NCI-H1417 treated with DMSO at 0.1 percent for 48 hours (cell line): ENCODE data around the gene GTF2I.
"Not testable (repeated sequence)": the region's sequence is repeated elsewhere in the genome, so short reads cannot be mapped to it uniquely, and the experiment has no call there.

Experiments
- DNase-seq: peaks from one replicate; lab custom pipeline; 2025; lab: John Stamatoyannopoulos, UW

GTF2I gene

DNA sequence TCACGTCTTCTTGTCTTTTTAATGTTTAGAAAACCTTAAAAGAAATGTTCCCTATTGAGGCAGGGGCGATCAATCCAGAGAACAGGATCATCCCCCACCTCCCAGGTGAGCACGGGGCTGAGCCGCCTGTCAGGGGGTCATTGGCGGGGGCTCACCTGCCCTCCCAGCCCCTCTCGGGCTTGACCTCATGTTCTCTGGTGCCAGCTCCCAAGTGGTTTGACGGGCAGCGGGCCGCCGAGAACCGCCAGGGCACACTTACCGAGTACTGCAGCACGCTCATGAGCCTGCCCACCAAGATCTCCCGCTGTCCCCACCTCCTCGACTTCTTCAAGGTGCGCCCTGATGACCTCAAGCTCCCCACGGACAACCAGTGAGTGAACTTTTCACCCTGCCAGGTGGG lies 121.5 kb downstream of the GTF2I start:
- not testable (repeated sequence) for DNase-seq

DNA sequence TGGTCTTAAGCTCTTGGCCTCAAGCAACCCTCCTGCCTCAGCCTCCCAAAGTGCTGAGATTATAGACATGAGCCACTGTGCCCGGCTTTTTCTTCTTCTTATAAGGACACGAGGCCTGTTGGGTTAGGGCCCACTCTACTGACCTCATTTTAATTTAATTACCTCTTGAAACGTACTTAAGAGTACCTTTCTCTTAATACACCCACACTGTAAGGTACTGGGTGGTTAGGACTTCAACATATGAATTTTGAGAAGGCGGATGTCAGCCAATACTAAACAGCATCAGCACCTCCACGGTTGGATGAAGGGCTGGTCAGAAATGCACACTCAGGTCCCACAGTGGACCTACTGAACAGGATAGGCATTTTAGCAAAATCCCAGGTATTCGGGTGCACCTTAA lies 124.2 kb downstream of the GTF2I start:
- not testable (repeated sequence) for DNase-seq

DNA sequence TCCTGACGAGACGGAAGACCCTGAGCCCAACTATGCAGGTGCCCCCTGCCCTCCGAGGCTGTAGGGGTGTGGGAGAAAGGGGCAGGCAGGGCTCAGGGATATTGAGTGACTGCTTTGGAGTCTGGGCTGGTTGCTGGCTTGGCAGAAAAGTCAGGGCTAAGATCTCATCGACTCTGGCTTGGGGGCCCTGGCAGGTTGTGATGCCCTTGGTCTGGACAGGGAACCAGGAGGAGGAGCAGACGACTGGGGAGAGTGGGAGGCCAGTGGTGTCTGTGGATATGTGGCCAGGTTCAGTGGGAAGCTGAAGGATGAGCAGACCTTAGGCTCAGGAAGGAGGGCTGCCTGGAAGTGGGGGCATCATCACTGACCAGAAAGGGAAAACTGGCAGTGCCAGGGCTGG lies 126.1 kb downstream of the GTF2I start:
- not testable (repeated sequence) for DNase-seq

DNA sequence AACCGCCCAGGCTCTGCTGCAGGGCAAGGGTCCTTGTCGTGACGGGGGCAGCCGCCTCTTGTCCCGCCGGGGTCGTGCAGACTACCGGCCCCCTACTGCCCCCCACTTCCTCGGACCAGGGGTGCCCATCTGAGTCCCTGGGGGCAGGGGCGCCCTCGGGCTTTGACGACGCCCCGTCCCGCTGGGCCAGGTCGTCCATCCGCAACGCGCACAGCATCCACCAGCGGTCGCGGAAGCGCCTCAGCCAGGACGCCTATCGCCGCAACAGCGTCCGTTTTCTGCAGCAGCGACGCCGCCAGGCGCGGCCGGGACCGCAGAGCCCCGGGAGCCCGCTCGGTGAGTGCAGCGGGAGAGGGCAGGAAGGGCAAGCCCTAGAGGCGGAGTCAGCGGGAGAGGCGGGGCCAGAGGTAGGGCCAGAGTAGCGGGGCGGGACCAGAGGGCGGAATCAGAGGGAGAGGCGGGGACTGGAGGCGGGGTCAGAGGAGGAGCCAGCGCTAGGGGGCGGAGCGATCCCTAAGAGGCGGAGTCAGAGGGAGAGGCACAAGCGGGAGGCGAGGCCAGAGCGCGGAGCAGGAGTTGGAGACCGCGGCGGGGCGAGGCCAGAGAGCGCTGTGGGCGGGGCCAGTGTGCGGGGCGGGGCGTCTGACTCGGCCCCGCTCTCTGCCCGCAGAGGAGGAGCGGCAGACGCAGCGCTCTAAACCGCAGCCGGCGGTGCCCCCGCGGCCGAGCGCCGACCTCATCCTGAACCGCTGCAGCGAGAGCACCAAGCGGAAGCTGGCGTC lies 131.0 kb downstream of the GTF2I start:
- DNase-seq = peak; percentile 67

DNA sequence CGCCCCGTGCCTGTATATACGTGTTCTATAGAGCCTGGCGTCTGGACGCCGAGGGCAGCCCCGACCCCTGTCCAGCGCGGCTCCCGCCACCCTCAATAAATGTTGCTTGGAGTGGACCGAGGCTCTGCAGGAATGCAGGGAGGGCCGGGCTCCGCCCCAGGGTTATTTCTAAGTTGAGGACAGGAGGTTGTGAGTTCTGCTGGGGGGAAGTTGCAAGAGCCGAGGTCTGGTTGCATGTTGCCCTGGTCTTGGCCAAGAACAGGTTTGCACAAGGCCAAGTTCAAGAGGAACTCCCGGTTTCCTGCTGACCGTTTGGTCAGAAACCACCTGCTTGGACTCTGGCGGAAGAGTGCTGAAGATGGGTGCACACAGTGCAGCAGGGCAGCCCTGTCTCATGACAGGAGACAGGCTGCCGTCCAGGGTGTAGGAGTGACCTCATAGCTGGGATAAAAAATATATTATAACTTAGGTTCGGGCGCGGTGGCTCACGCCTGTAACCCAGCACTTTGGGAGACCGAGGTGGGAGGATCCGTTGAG lies 131.8 kb downstream of the GTF2I start:
- DNase-seq = not testable (repeated sequence)

DNA sequence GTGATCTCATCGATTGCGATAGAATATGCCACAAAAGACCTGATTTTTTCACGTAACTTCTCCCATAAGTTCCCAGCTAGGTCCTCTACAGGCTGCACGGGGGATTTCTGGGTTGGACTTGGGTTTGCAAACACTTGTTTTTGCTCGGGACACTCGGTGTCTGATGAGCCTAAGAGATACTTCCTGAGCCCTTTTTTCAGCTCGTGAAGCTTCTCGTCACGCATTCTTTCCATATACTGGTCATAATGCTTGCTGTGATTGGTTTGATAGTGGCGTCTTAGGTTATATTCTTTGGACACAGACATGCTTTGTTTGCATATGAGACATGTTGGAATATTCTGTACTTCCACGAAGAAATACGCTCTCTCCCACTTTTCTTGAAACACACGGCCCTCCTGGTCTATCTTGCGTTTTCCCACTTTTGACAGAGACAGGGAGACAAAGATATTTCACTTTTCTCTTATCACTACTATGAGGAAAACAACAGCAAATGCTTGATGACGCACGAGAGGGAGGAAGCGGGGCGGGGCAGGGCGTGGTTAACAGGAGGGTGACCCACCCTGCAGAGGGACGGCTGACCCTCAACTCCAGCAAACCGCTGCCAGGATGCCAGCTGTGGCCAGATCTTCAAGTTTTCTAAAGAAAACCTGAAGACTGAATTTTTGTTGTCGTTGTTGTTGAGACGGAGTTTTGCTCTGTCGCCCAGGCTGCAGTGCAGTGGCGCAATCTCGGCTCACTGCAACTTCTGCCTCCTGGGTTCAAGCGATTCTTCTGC lies 140.5 kb downstream of the GTF2I start:
- DNase-seq = not testable (repeated sequence)

DNA sequence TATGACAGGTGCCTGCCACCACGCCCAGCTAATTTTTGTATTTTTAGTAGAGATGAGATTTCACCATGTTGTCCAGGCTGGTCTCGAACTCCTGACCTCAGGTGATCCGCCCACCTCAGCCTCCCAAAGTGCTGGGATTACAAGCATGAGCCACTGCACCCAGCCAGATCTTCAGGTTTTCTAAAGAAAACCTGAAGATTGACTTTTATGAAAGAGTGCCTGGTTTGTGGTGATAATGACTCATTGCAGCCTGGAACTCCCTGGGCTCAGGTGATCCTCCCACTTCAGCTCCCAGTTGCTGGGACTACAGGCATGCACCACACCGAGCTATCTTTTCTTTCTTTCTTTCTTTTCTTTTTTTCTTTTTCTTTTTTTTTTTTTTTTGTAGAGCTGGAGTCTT lies 141.1 kb downstream of the GTF2I start:
- DNase-seq = not testable (repeated sequence)
